SU-DHL-6 (cell line): ENCODE results near the gene STK17A.
A peak's percentile ranks its signal among the peaks of the same experiment; 100 is the strongest.

Experiments used
- H2AFZ ChIP-seq: fragments of 200-600 bp; sonication (generic); 2 replicates; pipeline ENCODE4 v1.6.1; 2014; ENCODE audit warnings: low read depth, mild to moderate bottlenecking, moderate library complexity, mixed read lengths, antibody characterized with exemption, low read length; ENCODE audit not compliant: severe bottlenecking
- H3F3A ChIP-seq: fragments of 200-600 bp; shearing (Covaris generic); 2 replicates; pipeline ENCODE4 v1.6.0; 2016; ENCODE audit warnings: antibody characterized with exemption, mild to moderate bottlenecking; ENCODE audit not compliant: insufficient read depth
- H3K27ac ChIP-seq: fragments of 200-600 bp; sonication (generic); 2 replicates; pipeline ENCODE4 v1.5.1; 2016; ENCODE audit warnings: low read depth, mild to moderate bottlenecking, low read length, moderate library complexity, mixed read lengths
- H3K27me3 ChIP-seq: fragments of 200-600 bp; sonication (generic), shearing (Covaris generic); 2 replicates; pipeline ENCODE4 v1.6.0; 2014; ENCODE audit warnings: mild to moderate bottlenecking, low read length
- H3K36me3 ChIP-seq: fragments of 200-600 bp; sonication (generic); 2 replicates; pipeline ENCODE4 v1.6.1; 2014; ENCODE audit warnings: mild to moderate bottlenecking, low read length, mixed read lengths
- H3K4me2 ChIP-seq: fragments of 300-600, 200-600 bp; shearing (Covaris generic), sonication (generic); 2 replicates; pipeline ENCODE4 v1.6.0; 2014; ENCODE audit warnings: low read length, low read depth, mild to moderate bottlenecking; ENCODE audit not compliant: poor library complexity, severe bottlenecking
- H3K4me3 ChIP-seq: fragments of 200-600 bp; sonication (generic); 2 replicates; pipeline ENCODE4 v1.5.1; 2014; ENCODE audit warnings: antibody characterized with exemption, low read length, mild to moderate bottlenecking, mixed read lengths; ENCODE audit not compliant: insufficient read depth, poor library complexity, severe bottlenecking
- H3K79me2 ChIP-seq: fragments of 200-600 bp; sonication (generic); 2 replicates; pipeline ENCODE4 v1.6.1; 2014; ENCODE audit warnings: mild to moderate bottlenecking, low read length, moderate library complexity; ENCODE audit not compliant: insufficient read depth
- H3K9ac ChIP-seq: fragments of 200-600 bp; sonication (generic); 2 replicates; pipeline ENCODE4 v1.7.0; 2014; ENCODE audit warnings: mild to moderate bottlenecking, low read length
- H3K9me2 ChIP-seq: fragments of 200-600 bp; sonication (generic); replicated peaks from 2 replicates; pipeline ENCODE4 v1.6.1; 2014; ENCODE audit warnings: low read length; ENCODE audit not compliant: insufficient read depth
- H3K9me3 ChIP-seq: fragments of 200-600 bp; sonication (generic); 2 replicates; pipeline ENCODE4 v1.6.1; 2014; ENCODE audit warnings: low read length, mixed read lengths; ENCODE audit not compliant: insufficient read depth
- H4K20me1 ChIP-seq: fragments of 200-600 bp; sonication (generic); 2 replicates; pipeline ENCODE4 v1.6.1; 2014; ENCODE audit warnings: low read depth, mild to moderate bottlenecking, antibody characterized with exemption, low read length, moderate library complexity, mixed read lengths
- EZH2phosphoT487 ChIP-seq: fragments of 200-600 bp; sonication (generic), shearing (Covaris generic); conservative IDR thresholded peaks from 2 replicates; pipeline ENCODE4 v1.6.1; 2018; ENCODE audit warnings: mild to moderate bottlenecking, antibody characterized with exemption, low read length, moderate library complexity, mixed read lengths
- TF ChIP-seq, protein P1 (sequence below): fragments of 200-600 bp; sonication (generic); IDR thresholded peaks from one replicate; pipeline ENCODE4 v1.5.1; 2017; ENCODE audit warnings: antibody characterized with exemption, mild to moderate bottlenecking, low read length, moderate library complexity; ENCODE audit not compliant: insufficient read depth, poor library complexity, severe bottlenecking

Gene STK17A

DNA sequence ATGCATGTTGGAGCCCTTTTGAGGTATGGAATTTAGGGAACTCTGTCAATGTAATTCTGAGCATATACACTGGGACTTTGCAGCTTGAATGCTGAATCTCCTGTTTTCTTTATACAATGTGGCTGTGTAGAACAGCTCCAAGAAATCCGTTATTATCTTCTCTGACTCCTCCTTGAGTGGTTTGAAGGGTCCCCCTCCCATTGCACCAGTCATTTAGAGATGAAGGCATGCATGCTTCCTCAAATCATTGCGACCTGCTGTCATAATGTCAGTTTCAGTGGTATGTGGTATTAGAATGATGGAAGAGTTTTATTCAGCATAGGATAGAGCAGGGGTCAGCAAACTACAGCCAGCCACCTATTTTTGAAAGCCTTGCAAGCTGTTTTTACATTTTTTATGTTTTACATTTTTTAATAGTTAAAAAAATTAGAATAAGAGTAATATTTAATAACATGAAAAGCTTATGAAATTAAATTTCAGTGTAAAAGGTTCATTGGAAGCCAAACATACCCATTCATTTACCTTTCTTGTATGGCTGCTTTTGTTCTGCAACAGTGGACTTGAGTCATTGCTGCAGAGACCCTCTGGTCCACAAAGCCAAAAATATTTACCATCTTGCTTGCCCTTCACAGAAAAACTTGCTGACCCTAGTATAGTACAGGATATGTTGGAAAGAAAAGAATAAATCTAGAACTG lies 8.1 kb downstream of the STK17A start:
- Histone ChIP-seq H3K9ac (0 out of 2 replicates have a peak overlapping the region, but pooled peaks have one; percentile 0), H3K36me3 (peaks cover 43% of the 10 kb centered on the region), H3K27ac (peak overlapping the region; percentile 39; the same call in 1 of the 2 replicates), H4K20me1 (peaks cover 92% of the 10 kb centered on the region), H2AFZ (no peak overlapping the region), H3K9me2 (no peaks in the 10 kb centered on the region), H3K9me3 (no peaks in the 10 kb centered on the region), H3K79me2 (peaks cover 100% of the 10 kb centered on the region), H3K4me3 (peak overlapping the region; percentile 6), H3F3A (peaks cover 61% of the 10 kb centered on the region), H3K27me3 (no peaks in the 10 kb centered on the region), H3K4me2 (peak overlapping the region; percentile 75)
- TF ChIP-seq, protein P1, sequence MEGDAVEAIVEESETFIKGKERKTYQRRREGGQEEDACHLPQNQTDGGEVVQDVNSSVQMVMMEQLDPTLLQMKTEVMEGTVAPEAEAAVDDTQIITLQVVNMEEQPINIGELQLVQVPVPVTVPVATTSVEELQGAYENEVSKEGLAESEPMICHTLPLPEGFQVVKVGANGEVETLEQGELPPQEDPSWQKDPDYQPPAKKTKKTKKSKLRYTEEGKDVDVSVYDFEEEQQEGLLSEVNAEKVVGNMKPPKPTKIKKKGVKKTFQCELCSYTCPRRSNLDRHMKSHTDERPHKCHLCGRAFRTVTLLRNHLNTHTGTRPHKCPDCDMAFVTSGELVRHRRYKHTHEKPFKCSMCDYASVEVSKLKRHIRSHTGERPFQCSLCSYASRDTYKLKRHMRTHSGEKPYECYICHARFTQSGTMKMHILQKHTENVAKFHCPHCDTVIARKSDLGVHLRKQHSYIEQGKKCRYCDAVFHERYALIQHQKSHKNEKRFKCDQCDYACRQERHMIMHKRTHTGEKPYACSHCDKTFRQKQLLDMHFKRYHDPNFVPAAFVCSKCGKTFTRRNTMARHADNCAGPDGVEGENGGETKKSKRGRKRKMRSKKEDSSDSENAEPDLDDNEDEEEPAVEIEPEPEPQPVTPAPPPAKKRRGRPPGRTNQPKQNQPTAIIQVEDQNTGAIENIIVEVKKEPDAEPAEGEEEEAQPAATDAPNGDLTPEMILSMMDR = no peak
- no peak for TF ChIP-seq EZH2phosphoT487

DNA sequence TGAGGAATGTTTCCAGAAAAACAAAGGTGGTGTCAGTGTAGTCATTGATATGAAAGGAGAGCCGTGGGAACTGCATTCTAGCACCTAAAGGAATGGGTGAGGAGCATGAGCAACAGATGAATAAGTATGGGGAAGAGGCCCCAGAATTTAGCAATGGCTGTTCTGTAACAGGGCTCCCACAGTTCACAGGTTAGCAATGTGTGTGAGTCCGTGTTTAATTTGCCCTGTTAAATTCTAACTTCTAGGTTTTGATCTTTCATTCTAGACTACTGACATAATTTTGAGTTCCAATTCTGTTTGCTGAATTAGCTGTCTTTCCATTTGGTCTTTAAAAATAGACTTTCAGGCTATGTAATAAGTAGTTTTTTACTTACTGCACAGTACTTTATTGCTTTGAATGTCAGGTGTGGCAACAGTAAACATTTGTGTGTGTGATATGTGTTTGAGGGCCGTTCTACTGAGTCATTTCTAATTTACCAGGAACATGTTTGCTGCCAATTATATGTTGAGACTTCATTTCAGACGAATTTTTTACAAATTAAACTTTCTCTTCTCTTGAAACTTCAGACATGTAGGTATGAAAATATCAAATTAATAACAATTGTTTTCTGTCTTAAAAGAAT lies 8.8 kb downstream of the STK17A start:
- 0 out of 2 replicates have a peak overlapping the region, but pooled peaks have one; percentile 0 for H3K9ac ChIP-seq
- no peak overlapping the region for H3K4me3 ChIP-seq
- peak overlapping the region; percentile 39; the same call in 1 of the 2 replicates for H3K27ac ChIP-seq

DNA sequence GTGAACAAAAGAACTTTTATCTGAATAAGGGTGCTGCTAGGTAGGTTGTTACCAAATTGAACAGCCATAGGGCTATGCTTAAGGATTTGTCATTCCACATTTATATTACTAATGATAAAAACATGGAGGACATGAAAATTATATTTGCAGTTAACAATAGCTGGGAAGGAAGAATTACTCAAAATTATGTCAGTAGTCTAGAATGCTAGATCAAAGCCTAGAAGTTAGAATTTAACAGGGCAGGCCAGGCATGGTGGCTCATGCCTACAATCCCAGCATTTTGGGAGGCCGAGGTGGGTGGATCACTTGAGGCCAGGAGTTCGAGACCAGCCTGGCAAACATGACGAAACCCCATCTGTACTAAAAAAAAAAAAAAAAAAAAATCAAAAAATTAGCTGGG lies 9.4 kb downstream of the STK17A start:
- Histone ChIP-seq H3K9me3 (no peaks in the 10 kb centered on the region), H3K4me3 (no peak overlapping the region), H3K9me2 (no peaks in the 10 kb centered on the region), H3F3A (peaks cover 54% of the 10 kb centered on the region), H4K20me1 (peaks cover 96% of the 10 kb centered on the region), H3K27me3 (no peaks in the 10 kb centered on the region), H3K4me2 (peak overlapping the region; percentile 75), H3K27ac (peak overlapping the region; percentile 16; the same call in 1 of the 2 replicates), H3K79me2 (peaks cover 100% of the 10 kb centered on the region), H3K36me3 (peaks cover 56% of the 10 kb centered on the region), H2AFZ (no peak overlapping the region), H3K9ac (no peak overlapping the region)
- TF ChIP-seq EZH2phosphoT487 = no peak
- TF ChIP-seq, protein P1 = no peak

More for the DNA sequence above, 8.8 kb downstream of the STK17A start:
- no peaks in the 10 kb centered on the region for H3K27me3 ChIP-seq
- H3K36me3 ChIP-seq = peaks cover 49% of the 10 kb centered on the region
- H3K4me2 ChIP-seq = peak overlapping the region; percentile 75
- peaks cover 100% of the 10 kb centered on the region for H3K79me2 ChIP-seq
- TF ChIP-seq, protein P1 = no peak
- no peak for TF ChIP-seq EZH2phosphoT487
- H2AFZ ChIP-seq = no peak overlapping the region
- no peaks in the 10 kb centered on the region for H3K9me2 ChIP-seq
- no peaks in the 10 kb centered on the region for H3K9me3 ChIP-seq
- peaks cover 57% of the 10 kb centered on the region for H3F3A ChIP-seq
- peaks cover 92% of the 10 kb centered on the region for H4K20me1 ChIP-seq
